ENCODE measurements around the gene NLGN3. TPM values are rescaled to one million over a fixed set of nuclear protein-coding genes. Genes with fewer than 3 reads are reported as not detected.
"Not testable (repeated sequence)": the region's sequence is repeated elsewhere in the genome, so short reads cannot be mapped to it uniquely, and the experiment has no call there.

The NLGN3 gene
- polyA plus RNA-seq, 10 donors, result 2.6 to 4.9 (median 3.4) TPM

- DNase-seq, result no peak
These were observed 24.9 kb downstream of the NLGN3 start for GRCh38 chrX:71169586-71169985.

DNA sequence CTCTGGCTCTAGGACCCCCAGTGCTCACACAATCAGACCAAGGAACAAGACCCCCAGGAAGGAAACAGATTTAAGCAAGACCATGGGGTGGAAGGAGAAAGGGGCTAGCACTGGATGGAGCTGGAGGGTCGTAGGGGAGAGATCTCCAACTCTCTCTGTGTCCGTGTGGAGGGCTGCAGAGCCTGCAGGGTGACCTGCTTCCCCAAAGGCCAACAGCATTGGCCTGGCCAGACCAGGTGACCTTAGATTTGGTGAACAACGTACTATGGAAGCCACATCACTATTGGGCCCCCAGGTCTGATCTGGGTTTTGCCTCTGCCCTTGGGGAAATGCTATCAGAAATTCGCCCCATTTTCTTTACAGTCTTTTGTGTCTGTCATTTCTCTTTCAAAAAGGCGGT, 26.0 kb downstream of the NLGN3 start:
- DNase-seq, result no peak

DNA sequence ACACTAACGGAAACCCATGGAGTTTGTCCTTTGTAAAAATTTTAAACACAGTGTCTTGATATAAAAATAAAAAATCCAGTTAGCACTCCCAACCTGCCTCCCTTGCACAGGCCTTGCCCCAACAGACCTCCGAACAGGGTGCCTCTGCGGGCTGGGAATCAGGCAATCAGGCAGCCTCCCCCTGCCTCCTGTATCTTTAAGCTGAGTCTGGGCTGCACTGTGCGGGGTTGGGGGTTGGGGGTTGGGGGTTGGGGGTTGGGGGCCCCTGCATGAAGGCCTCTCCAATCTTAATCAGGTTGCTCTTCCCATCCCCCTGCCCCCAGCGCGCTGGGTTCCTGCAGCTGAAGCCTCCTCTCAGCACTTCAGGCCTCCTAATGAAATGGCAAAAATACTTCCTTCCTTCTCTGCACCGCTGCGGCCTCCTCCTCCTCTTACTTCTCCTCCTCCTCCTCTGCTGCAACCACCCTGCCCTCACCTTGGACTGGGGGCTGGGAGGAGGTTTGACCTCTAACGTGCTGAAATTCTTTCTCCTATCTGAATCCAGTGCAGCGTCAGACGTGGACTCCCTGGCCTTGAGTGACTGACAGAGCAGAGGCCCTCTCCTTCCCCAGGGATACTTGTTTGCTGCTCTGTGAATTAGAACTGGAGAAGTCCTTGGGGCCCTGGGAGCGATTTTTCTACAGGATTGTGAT, 26.6 kb downstream of the NLGN3 start:
- no peak for DNase-seq

GRCh38 chrX:71173440-71173839, 28.8 kb downstream of the NLGN3 start:
- no peak for DNase-seq

DNA sequence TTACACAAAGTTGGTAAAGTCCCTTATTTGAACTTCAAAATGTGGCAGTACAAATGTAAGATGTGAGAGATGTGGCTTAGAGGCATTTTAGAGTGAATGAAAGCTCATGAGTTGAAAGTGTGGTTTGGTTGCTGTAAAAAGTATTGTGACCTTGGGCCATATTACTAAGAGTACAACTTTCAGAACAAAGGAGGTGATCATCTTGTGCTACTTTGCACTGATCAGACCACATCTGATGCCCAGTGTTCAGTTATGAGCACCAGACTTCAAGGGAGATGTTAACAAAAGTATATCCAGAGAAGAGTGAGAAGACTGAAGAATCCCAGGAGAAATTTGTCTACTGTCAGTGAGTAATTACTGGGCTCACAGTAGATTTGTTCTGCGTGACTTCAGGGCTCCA, 30.2 kb downstream of the NLGN3 start:
- DNase-seq, result no peak

DNA sequence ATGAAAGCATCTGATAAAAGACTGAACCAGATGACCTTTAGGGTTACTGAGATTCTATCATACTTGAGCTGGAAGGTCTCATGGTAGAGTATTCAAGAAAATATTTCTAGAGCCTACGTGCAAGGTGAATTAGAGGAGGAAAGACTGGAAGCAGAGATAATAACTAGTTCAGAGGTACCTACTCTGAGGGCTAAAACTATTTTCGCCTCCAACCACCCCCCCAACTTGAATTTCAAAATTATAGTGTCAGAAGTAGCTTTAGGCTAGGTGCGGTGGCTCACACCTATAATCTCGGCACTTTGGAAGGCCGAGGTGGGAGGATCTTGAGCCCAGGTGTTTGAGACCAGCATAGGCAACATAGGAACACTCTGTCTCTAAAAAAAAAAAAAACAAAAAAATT, 30.9 kb downstream of the NLGN3 start:
- DNase-seq, result no peak

DNA sequence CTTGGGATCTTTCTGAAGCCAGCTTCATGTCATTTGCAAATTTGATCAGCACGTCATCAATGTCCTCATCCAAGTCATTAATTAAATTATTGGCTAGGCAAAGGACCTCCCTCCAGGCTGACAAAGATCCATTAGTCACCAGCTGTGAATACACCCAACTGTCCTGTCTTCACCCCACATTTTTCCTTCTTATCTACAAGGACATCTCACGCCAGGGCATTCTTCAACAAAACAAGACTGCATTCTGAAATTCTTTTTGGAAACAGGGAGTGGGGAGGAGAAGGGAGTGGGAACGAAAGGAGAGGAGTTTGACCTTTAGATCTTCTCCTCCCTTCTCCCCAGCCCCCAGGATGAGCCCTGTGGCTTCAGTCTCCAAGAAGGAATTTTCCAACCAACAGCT, 32.7 kb downstream of the NLGN3 start:
- DNase-seq, result no peak

DNA sequence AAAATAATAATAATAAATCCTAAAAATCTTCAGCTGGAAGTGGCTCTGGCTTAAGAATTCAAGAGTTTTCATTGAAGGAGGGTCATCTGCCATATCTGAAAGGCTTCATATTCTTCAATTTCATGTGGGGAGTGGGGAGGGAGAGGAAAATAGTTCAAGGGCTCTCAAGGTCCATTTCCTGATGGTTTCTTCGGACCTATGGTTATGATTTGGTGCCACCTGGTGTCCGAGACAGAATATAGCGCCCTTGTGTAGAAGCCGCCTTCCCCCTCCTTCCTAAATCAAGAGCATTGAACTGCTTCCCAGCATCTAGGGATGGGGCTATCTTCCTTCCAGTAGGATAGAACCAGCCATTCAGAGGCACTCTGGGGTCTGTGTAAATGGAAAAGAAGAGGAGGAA, 34.3 kb downstream of the NLGN3 start:
- peak in 2 of 3 donors; percentile 71 to 81 for DNase-seq

DNA sequence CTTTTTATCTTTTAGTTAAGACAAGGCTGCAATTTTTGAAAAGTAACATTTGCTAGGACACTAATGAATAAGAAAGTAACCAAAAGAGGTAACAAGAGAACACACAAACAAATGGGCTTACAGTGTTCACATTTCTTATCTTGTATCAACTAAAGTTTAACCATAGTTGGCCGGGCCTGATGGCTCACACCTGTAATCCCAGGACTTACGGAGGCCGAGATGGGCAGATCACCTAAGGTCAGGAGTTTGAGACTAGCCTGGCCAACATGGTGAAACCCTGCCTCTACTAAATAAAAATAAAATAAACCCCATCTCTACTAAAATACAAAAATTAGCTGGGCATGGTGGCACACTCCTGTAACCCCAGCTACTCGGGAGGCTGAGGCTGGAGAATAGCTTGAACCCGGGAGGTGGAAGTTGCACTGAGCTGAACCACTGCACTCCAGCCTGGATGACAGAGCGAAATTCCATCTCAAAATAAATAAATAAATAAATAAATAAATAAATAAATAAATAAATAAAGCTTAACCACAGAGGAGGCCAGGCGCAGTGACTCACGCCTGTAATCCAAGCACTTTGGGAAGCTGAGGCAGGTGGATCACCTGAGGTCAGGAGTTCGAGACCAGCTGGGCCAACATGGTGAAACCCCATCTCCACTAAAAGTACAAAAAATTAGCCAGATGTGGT, 36.1 kb downstream of the NLGN3 start:
- not testable (repeated sequence) for DNase-seq

- no peak for DNase-seq
These were observed 36.9 kb downstream of the NLGN3 start for GRCh38 chrX:71181558-71181909.

DNA sequence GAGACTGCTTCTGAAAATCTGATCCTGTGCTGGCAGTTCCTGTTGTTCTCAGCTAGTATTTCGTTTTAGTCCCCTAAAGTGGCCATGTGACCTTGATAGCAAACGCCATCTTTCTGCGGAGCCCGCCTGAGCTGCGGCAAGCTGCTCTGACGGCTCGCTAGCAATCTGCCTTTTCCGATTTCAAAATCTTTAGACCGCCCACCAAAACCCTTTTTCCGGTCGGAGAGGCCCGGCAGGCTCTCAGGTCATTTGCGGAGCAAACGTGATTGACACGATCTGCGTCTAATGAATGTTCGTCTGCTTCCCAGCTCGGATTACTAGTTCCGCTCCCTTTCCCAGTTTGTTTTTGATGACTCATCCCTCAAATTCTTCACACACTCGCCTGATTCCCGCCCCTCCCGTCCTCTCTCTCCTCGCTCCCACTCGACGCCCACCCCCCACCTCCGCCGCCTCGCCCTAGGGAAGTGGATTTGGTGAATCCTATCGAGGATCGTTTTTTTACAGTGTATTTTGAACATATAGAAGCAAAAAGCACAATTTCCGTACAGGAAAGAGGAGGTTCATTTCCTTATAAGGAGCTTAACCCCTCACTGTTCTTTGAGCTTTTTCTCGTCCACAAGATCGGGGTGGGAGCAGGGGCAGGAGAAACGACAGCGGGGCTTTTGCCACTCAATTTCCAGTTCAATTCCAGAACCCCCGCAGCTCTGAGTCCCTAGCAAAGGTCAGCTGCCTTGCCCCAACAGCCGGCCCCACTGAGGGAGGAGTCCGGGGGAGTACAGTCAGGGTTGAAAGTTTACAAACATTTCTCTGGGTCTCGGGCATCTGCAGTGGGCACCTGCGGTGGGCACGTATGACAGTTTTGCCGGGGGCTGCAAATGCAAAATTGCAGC, 37.5 kb downstream of the NLGN3 start:
- peak; percentile 91 to 96 (median 95) for DNase-seq

GRCh38 chrX:71182871-71183270, 38.2 kb downstream of the NLGN3 start:
- peak in 2 of 3 donors; percentile 10 to 55 for DNase-seq

- DNase-seq, result peak in 2 of 3 donors; percentile 44 to 77
These were observed 38.7 kb downstream of the NLGN3 start for GRCh38 chrX:71183341-71183740.

GRCh38 chrX:71184092-71184491, 39.5 kb downstream of the NLGN3 start:
- DNase-seq, result peak in 1 of 3 donors; percentile 8

DNA sequence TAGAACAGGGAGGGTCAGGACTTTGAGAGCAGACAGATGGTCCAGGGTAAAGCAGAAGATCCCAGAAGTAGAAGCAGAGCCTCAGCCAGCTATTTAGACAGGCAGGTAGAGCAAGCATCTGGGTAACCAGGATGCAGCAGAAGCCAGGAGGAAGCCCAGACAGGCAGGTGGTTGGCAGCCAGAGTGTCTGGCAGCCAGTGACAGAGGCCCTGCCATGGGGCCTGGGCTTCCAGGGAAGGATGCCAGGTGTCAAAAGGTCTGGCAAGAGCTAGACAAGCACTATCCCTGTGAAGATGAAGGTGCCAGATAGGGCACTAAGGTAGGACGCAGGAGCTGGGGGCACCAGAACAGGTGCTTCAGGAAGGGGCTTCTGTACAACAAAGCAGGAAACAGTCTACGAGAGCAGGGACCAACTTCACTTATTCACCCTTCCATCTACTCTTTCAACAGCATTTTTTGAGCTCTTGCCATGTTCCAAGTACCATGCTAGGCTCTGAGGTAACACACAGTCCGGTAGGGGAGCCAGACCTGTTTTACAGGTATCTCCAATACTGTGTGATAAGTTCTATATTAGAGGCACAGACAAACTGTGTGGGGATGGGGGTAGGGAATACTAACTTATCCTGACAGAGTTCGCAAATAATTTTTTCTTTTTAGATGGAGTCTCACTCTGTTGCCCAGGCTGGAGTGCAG, 40.3 kb downstream of the NLGN3 start:
- DNase-seq, result no peak

- no peak for DNase-seq
These were observed 46.6 kb downstream of the NLGN3 start for GRCh38 chrX:71191248-71191647.

GRCh38 chrX:71195964-71196649, 51.5 kb downstream of the NLGN3 start:
- no peak for DNase-seq

GRCh38 chrX:71198066-71198465, 53.4 kb downstream of the NLGN3 start:
- no peak for DNase-seq

- DNase-seq, result no peak
These were observed 54.8 kb downstream of the NLGN3 start for GRCh38 chrX:71199252-71200008.

DNA sequence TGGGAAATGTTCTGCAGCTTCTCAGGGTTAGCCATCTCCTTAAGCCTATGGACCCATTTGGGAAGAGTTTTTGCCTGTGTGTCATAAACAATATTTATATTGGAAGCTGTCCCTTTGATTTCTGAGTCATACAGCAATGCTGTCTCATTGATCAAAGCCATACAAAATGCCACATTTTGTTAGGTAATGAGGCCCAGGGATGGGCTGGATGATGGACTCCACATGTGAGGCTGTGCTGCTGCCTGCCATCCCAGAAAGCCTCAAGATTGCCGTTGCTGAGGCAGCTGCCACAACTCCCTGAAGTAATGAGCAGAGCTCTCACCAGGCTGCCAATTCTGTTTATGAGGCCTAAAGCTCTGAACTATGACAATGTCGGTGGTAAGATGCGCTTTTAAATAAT, 66.2 kb downstream of the NLGN3 start:
- peak in 1 of 3 donors; percentile 15 for DNase-seq

DNA sequence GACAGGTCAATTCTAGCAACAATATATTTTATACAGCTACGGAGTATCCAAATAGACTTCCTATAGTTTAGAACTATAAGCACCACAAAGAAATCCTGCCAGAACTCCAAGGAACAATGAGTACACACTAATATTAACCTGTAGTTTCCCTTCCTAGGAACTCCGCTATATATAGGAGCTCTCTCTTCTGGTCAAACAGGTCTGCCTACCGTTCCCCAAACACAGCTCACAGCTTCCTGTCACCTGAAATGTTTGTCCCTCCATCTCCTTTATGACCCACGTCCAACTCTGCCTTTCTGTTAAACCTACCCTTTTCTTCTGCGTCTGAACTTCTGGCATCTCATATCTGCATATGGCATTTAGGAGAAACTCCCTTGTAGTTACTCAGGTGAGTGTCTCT, 67.9 kb downstream of the NLGN3 start:
- no peak for DNase-seq

All from muscle of back (tissue), 11 donors.